Right atrium auricular region (tissue), 2 donors: ENCODE data around the gene ARHGEF28. TPM values are rescaled to one million over a fixed set of nuclear protein-coding genes. Genes with fewer than 3 reads are reported as not detected.

Experiments used
- DNase-seq: peaks from one replicate; pipeline ENCODE4 v3.0.0-alpha.2; 2019; ENCODE audit warnings: low spot score
- H3K27ac ChIP-seq, 2 donors: fragments of 200-600 bp; sonication (generic); 1 replicate in 1 of 2; 2 replicates in 1 of 2; pipeline ENCODE4 v1.5.1; 2016 to 2019
- H3K27me3 ChIP-seq, 2 donors: fragments of 200-600 bp; sonication (generic); one replicate each; pipeline versions ENCODE4 v1.5.1 to v1.6.0; 2017 to 2019
- H3K36me3 ChIP-seq: fragments of 200-600 bp; sonication (generic); one replicate; pipeline ENCODE4 v1.5.1; 2016
- H3K4me1 ChIP-seq, 2 donors: fragments of 200-600 bp; sonication (generic); one replicate each; pipeline versions ENCODE4 v1.5.1 to v1.6.0; 2017 to 2019
- H3K4me3 ChIP-seq, 2 donors: fragments of 200-600 bp; sonication (generic); 1 replicate in 1 of 2; 2 replicates in 1 of 2; pipeline ENCODE4 v1.5.1; 2017 to 2019; ENCODE audit warnings: mild to moderate bottlenecking in 1 of 2, moderate library complexity in 1 of 2
- H3K9me3 ChIP-seq, 2 donors: fragments of 200-600 bp; sonication (generic); one replicate each; pipeline ENCODE4 v1.5.1; 2019
- CTCF ChIP-seq, 2 donors: fragments of 200-600 bp; sonication (generic); IDR thresholded peaks; one replicate each; pipeline ENCODE4 v1.5.1; 2019; ENCODE audit warnings: antibody characterized with exemption in 2 of 2
- total RNA-seq, 2 donors: library from RNA; depleted of rRNA; stranded (reverse); fragments of >200 nt; gene quantifications; one replicate each; pipeline ENCODE4 v1.1.0, GENCODE V29; 2016

The ARHGEF28 gene
- total RNA-seq, 2 donors from 2014 or later = 1.0 to 2.9 TPM

DNA sequence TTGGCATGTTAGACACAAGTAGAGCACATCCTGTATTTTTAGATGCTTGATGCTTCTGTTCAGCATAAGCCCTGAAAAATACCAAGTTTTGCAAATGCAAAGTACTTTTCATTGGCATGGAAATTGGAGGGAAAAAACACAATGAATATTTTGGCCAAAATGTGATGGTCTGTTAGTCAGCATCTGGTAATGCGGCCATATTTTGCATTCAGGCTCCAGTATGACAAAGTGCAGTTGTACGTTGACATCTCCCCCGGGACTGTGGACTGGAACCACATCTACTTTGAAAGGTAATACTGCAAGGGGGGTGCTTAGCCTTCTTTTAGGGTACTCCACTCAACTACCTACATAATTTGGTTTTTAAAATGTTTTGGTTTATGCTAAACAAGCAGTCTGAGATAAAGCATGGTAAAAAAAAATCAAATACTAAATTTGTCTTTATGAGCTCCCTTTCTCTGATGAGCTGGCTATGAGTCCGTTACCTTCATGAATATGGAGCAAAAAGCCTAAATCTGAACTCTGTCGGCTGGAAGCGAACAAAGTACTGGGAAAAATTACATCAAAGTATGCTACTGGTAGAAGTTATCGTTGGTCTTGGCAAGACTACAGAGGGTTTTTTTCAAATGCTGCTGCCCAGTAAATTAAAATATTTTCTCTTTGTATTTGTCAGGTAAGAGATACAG, 297.0 kb downstream of the ARHGEF28 start:
- H3K36me3 ChIP-seq = no peaks in the 10 kb centered on the region
- H3K4me1 ChIP-seq = peaks cover 0 to 5% of the 10 kb centered on the region in 2 donors
- no peaks in the 10 kb centered on the region for H3K9me3 ChIP-seq
- no peak for TF ChIP-seq CTCF (IDR thresholded peaks at IDR 0.05)
- H3K27ac ChIP-seq = no peak overlapping the region
- no peaks in the 10 kb centered on the region for H3K27me3 ChIP-seq
- no peak for DNase-seq
- H3K4me3 ChIP-seq = no peak overlapping the region

- Histone ChIP-seq H3K9me3 (no peaks in the 10 kb centered on the region), H3K36me3 (no peaks in the 10 kb centered on the region), H3K27ac (no peak overlapping the region), H3K4me1 (no peaks in the 10 kb centered on the region), H3K4me3 (no peak overlapping the region), H3K27me3 (no peaks in the 10 kb centered on the region)
- DNase-seq = no peak
- TF ChIP-seq CTCF (IDR thresholded peaks at IDR 0.05) = no peak
Measured at GRCh38 chr5:73928476-73929070, 302.6 kb downstream of the ARHGEF28 start.

GRCh38 chr5:73935719-73936118, 309.7 kb downstream of the ARHGEF28 start:
- no peak overlapping the region for H3K27ac ChIP-seq
- no peaks in the 10 kb centered on the region for H3K36me3 ChIP-seq
- no peak for TF ChIP-seq CTCF (IDR thresholded peaks at IDR 0.05)
- no peaks in the 10 kb centered on the region for H3K9me3 ChIP-seq
- no peaks in the 10 kb centered on the region for H3K27me3 ChIP-seq
- DNase-seq = no peak
- H3K4me1 ChIP-seq = no peaks in the 10 kb centered on the region
- no peak overlapping the region for H3K4me3 ChIP-seq

DNA sequence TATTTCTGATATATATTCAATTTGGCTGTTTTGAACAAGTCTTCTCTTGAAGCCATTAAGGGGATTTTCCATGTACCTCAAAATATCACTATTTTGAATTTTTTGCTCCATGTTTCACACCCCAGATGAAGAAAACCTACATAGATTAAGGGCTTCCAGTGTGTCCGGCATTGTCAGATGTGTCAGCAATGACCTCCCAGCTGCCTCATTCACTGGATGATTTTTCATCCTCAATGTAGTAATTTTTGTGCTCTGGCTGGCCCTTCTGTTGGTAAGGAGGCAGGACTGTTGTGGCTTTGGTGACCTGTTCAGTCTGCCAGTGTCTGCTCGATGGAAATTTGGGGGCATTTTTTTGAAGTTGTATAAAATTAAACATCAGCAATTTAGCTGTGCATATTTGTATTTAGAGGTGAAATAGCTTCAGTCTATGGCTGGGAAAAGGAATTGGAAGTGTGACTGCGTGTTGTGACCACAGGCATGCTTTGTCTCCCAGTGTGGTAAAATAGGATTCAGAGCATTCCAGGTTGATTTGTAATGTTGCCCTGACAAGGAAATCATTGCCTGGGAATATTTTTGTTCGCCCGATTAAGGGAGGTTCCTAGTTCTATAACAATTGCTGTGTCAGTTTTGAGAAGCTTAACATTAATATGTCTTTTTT, 312.4 kb downstream of the ARHGEF28 start:
- Histone ChIP-seq H3K9me3 (peaks cover 0 to 9% of the 10 kb centered on the region in 2 donors), H3K27me3 (no peaks in the 10 kb centered on the region), H3K4me3 (no peak overlapping the region), H3K36me3 (no peaks in the 10 kb centered on the region), H3K4me1 (no peaks in the 10 kb centered on the region), H3K27ac (no peak overlapping the region)
- no peak for TF ChIP-seq CTCF (IDR thresholded peaks at IDR 0.05)
- no peak for DNase-seq

DNA sequence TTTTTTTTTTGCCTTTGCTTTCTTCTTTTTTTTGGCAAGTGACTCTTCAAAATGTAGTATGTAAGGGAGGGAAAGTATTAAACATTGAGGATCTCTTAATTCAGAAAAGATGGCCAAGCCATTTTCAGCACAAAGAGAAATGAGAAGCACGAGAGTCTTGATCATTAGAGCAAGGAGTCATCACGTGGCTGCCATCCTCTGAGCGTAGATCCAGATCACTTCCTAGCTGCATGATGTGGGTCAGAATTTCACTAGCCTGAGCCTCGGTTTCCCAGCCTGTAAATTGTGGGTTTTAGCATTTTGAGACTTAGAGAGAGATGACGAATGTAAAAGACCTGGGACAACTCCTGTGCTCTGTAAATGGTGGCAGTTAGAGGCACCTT, 312.9 kb downstream of the ARHGEF28 start:
- no peak for TF ChIP-seq CTCF (IDR thresholded peaks at IDR 0.05)
- no peak overlapping the region for H3K27ac ChIP-seq
- no peak for DNase-seq
- no peak overlapping the region for H3K4me3 ChIP-seq
- peaks cover 0 to 9% of the 10 kb centered on the region in 2 donors for H3K9me3 ChIP-seq
- H3K27me3 ChIP-seq = no peaks in the 10 kb centered on the region
- H3K36me3 ChIP-seq = no peaks in the 10 kb centered on the region
- H3K4me1 ChIP-seq = no peaks in the 10 kb centered on the region
